GM21515 (cell line): Measurements from ENCODE around the gene KDM4C.
"Not testable (repeated sequence)": the region's sequence is repeated elsewhere in the genome, so short reads cannot be mapped to it uniquely, and the experiment has no call there.

Experiments
- ATAC-seq: cut with Tn5 transposase; IDR thresholded peaks from one replicate; pipeline ENCODE4 v1.9.1; 2021; ENCODE audit not compliant: unreplicated experiment

The KDM4C gene

DNA sequence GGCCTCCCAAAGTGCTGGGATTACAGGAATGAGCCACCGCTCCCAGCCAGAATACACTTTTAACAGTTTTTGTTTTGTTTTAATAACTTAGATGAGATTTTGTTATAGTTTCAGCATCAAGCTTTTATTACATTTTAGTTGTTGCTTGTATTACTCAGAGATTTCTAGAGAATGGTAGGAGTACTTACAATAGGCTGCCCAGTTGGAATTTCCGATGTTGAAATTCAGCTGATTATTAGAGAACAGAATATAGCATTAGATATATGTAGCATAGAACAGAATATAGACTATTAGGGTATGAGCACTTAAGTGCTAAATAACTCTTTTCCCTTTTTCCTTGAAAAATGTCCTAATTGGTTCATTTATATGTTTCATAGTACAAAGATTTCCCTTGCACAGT is 6.2 kb downstream of the KDM4C start:
- ATAC-seq, result no peak

DNA sequence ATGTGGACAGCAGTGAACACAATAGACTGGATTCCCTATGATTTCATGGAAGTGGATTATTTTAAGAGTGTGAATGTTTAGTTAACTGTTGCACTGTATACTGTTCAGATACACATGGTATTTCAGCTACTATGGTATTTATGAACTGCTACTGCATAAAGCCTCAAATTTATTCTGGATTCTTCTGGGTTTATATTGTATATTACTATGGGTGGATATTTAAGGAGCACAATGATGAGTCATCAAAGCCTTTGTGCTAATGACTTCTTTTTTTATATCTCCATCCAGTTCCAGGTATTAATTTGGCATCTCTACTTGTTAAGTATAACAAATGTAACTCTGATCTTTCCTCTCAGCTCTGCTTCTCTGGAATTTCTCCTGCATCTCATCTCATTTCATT is 6.8 kb downstream of the KDM4C start:
- no peak for ATAC-seq

DNA sequence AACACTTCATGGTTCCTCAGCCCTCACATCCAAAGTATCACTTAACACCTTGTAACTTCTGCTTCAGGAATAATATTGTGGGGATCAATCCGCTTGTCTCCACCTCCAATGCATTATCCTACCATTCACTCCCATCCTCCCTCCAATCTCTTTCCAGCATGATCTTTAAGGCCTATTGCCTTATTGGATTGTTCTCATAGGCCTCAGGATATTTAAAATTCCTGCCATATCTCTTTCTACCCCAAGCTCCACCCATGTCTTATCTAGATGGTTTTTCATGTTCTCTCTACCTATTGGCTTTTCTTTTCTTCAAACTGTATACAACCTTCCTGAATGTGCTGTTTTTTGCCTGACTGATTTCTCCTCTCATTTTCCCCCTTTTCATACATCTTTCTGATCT is 7.2 kb downstream of the KDM4C start:
- ATAC-seq, result no peak

DNA sequence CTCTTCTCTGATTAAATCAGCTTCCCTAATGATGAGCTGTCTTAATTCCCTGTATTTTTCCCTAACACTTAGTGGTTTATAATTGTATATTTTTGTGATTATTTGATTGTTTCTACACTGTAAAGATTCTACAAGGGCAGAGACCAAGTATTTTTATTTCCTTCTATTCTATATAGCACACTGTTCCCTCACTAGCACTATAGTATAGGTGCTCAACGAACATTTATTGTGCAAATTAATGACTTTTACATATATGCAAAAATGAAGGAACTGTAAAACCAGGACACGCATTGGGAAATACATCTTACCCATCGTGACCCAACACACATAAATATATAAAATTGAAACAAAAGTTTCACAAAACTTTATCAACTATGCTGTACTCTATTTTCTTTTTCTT is 7.6 kb downstream of the KDM4C start:
- no peak for ATAC-seq

DNA sequence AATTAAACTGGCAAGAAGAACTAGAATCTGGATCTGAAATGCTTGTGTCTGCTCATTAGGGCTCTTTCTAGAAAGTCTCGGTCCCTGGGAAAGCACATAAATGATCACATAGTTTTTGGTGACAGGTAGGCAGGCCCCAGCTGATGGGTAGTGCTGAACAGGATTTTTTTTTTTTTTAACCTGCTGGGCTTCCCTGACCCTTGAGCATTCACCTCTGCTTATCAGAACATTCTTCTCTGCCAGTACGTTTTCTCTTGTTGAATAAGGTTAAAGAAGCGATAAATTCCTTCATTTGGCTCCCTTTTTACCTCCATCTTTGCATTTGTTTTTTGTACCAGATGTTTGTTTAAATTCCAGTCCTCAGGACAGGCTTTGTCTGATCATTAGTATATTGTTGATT is 8.8 kb downstream of the KDM4C start:
- no peak for ATAC-seq

DNA sequence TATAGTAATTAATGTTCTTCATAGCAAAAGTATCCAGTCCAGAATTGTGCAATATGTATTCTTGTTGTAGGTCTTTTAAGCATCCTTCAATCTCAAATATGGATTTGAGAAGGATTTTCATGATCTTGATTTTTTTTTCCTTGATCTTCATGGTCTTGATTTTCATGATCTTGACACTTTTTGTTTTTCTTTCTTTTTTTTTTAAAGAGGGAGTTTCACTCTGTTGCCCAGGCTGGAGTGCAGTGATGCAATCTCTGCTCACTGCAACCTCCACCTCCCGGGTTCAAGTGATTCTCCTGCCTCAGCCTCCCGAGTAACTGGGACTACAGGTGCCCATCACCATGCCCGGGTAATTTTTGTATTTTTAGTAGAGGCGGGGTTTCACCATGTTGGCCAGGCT is 10.8 kb downstream of the KDM4C start:
- not testable (repeated sequence) for ATAC-seq

DNA sequence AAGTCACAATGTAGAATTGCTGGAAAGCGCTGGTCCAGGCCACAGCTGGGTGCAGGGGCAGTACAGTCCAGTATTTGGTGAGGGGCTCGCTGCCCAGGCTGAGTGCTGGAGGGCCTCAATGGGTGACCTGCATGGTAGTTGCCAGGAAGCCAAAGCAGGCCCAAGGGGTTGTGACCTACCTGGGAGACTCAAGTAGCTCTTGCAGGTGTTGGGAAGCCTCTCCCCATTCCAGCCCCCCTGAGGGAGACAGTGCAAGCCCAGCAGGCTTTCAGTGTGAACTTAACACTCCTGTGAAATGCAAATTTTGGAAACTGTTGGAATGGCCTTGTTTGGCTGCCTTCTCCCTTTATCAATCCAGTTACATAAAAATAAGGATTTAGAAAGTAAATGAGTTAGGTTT is 13.9 kb downstream of the KDM4C start:
- ATAC-seq, result no peak

DNA sequence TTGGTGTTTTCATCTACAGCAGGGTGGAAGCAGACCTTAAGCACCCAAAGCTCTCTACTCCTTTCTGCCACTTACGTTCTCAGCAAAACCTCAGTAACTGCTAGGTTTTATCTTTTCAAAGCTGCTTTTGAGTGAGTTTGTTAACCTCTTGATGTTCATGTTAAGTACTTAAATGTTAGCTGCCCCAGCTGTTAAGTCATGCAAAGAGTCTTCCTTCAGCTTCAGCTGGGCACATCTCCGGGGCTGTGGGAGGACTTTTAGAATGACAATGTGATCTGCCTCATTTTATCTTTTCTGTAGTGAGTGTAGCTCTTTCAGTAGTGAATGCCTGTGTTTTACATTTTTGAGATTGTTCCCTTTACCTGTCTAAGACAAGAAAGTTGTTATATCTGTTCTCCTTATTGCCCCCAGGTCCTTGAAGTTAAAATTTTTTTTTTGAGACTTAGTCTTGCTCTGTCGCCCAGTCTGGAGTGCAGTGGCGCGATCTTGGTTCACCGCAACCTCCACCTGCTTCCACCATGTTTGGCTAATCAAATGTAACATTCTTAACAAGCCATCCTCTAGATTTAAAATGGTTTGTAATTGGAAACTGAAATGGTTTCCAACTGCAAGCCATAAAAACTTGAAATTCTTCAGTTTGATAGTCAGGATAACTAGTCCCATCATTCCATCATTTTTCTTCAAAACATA is 19.6 kb downstream of the KDM4C start:
- ATAC-seq, result no peak

DNA sequence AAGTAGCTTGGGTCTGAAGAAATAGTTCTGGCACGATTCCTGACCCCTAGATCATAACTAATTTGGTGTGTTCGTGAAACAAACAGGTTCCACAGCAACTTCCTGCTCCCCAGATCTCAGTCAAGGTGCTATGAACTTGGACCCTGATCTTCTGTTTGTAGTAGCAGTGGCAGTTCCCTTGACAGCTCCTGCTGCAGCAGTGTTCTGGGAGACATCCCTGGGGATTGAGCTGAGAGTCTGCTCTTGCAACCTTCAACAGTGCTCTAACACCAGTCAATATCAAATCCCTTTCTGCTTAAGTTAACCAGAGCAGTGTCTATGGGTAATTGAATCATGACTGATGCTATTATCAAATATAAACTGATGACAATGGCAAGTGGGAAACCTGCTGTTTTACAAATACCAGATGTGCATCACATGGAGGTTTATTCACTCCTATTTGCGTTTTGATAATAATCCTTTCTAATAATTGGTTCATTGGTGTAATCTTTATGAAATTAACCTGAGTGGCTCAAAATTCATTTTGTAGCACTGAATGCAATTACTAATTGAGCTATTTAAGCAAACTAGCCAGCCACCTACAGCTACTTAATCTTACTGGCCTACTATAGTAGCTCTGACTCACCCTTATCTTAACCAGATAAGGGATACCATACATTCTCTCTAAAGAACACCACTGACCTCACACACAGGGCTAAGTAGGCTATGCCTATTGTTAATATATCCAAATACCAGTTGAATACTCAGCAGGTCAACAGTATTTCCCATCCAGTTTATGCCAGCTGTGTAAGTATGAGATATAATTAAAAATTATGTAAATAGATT is 21.9 kb downstream of the KDM4C start:
- no peak for ATAC-seq

DNA sequence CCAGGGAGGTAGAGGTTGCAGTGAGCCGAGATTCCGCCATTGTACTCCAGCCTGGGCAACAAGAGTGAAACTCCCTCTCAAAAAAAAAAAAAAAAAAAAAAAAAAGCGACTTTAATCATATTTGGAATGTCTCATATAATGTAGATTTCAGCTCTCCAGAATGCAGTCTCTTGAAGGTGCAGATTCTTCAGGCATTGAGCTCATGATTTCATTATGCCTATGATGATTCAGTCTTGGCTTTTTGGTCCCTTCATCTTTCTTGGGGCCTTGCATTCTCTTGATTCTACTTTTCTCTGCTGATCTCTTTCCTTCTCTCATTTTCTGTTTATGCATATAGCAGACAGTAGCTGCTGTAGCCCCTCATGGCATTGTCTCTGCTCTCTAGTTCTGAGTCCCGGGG is 22.9 kb downstream of the KDM4C start:
- ATAC-seq, result no peak

DNA sequence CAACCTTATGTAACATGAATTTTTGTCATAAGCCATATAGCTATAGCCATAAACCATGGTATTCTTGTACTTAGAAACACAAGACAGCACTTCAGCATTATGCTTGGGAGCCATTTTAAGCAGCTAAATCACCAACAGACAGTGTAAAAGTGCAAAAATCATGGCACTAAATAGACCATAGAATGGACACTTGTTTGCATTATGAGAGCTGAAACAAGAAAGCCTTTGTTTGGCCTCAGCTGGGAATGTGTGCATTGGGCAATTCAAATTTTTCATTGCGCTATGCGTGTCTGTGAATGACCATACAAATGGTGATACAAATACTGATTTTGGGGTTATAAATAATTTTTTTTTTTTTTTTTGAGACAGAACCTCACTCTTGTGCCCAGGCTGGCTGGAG is 23.7 kb downstream of the KDM4C start:
- no peak for ATAC-seq

DNA sequence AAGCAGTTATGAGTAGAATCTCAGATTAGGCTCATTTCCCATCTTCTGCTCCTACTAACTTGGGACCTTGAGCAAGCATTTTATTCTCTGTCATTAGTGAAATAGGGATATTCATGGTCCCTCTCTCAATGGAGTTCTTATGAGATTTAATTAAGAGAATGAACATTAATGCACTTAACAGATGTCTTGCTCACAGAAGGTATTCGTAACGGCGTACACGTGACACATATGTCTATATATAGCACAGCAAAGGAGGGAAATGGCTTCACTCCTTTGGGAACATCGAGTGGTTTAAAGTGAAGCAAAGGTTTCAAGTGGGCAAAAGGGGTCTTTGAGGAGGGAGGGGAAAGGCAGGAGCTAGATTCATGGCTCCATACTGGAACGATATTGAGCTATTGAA is 24.6 kb downstream of the KDM4C start:
- no peak for ATAC-seq

DNA sequence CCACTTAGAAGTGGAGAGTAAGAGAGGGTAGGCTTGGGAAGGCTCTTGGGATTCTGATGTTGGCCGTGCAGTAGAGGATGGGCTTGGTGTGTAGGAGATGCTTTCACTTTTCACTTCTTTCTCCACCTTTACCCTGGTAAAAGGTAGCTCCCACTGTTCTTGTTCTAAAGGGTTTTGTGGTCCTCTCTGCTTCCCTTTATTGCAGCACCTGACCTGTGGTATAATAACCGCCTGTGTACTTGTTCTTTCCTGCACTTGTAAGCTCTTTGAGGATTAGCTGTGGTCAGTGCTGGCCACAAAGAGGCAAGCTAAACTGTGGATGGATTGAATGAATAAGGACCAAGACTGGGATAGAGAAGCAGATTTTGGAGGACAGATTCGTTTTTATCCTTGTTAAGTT is 25.2 kb downstream of the KDM4C start:
- ATAC-seq, result no peak

DNA sequence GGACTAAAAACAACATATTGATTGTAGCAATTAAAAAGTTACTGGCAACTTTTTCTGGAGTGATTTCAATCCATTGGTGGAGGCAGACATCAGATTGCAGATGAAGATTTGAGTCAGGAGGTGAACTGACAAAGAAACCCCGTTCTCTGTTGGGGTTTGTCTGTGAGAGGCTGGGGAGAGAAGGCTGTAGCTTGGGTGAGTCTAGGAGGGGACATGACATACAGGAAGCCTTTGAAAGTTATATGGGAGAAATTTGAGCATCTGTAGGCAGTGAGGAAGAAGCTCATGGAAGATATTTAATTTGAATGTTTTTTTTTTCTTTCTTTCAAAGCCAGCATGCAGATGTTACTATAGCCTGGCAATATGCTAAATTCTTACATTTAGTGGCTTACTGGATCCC is 26.0 kb downstream of the KDM4C start:
- ATAC-seq, result no peak

DNA sequence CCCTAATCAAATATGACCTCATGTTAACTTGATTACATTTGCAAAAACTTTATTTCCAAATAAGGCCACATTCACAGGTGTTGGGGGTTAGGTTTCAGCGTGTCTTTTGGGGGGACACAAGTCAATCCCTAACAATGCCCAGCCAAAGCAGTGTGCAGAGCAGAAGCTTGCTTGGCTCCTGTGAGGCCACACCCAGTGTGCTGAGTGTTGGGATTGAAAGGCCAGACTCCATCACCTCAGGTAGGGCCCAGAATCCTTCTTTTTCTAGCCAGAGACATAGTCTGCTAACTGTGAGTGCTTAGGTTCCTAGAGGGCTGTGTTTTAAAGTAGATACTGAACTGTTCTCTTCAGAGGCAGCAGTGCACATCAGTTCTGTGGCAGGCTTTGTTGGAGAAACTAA is 27.9 kb downstream of the KDM4C start:
- ATAC-seq, result no peak

DNA sequence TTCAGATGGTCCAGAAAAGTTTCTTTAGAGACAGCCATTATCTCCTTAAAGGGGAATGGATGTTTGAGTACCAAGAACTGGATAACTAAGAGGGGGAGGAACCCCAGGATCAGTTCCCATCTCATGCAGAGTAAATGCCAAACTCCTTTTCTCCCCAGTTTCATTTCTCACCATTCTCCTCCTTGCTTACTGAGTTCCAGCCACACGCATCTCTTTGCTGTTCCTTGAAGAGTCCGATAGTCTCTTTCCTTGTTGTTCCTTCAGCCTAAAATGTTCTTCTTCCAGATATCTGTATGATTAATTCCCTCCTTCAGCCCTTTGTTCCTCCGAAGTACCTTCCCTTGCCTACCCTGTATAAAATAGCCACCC is 30.0 kb downstream of the KDM4C start:
- no peak for ATAC-seq

DNA sequence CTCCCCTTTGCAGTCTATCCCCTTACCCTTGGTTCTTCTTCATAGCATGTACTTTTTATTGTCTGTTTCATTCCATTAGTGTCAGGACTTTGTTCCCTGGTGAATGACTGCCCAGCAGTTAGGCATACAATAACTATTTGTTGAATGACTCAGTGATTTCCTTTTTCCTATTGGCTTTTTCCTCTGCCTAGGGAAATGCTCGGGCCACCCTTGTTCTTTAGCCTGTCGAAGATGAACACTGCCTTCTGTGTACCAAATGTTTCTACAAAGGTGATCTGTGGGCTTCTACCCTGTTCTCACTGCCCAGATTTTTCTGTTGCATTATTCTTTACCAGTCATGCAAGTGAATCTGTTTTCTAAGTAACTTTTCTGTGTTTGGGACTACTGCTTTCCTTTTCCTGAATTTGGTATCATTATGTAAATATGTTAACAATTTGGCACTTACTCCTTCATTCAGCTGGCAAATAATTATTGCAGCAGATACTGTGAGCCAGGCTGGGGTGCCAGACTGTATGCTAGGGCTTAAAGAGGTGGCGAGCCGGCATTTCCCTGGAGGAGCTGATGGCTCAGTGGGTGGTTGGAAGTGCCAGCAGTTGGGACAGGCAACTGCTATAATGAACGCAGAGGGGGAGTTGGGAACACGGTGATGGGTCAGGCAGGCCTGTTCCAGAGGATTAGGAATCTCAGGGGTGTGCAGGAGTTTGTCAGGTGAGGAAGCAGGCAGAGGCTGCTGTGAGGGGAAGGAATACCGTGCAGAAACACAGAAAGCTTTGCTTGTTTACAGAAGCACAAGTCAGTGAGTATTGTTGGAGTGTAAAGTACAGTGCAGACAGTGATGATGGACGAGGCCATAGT is 30.6 kb downstream of the KDM4C start:
- no peak for ATAC-seq

DNA sequence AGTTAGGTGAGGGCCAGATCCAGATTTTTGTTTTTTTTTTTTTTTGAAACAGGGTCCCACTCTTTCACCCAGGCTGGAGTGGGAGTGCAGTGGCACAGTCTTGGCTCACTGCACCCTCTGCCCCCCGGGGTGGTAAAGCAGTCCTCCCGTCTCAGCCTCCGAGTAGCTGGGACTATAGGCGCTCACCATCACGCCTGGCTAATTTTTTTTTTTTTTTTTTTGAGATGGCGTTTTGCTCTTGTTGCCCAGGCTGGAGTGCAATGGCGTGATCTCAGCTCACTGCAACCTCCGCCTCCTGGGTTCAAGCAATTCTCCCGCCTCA is 31.2 kb downstream of the KDM4C start:
- not testable (repeated sequence) for ATAC-seq

DNA sequence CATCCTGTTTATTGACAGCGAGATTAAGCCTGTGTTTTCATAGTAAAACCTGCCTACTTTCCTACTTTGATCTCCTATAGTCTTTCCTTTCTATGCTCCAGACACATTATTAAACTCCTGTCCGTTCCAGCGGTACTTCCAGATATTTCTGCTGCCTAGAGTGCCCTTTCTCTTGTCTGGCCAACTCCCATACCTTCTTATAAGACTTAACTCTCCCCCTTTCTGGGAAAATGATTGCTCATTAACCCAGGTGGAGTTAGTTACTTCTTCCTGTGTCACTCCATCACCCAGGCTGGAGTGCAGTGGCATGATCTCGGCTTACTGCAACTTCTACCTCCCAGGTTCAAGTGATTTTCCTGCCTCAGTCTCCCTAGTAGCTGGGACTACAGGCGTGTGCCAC is 33.1 kb downstream of the KDM4C start:
- no peak for ATAC-seq

DNA sequence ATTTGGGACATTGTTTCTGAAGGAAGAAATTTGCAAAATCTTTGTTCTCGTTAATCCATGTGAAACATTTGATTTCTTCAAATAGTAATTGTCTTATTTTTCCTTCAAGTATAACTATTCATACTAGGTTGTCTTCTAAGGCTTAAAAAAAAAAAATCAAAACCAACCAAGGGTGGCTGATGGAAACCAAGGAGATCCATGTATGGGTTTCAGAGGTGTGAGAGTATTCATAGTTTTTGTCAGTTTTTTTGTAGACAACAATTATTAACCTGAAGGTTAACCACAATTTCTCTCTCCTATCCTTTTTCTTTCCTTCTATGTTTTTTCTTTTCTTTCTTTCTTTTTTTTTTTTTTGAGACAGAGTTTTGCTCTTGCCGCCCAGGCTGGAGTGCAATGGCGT is 35.4 kb downstream of the KDM4C start:
- ATAC-seq, result no peak

DNA sequence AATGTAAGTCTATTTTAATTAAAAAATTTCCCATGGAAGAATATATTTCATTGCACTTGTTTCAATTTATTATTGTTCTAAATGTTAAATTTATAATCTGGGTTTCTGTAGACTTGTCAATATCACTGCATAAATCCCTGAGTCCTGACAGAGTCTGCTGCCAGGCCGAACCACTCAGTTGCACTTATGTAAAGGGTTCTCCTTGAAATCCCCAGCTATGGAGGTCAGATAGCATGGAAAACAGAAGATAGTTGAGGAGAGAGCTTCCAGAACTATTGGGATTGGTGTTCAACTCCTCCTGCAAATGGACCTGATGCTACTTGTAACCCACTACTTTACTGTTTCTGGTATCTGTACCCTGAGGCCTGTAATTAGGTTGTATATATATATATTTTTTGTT is 37.2 kb downstream of the KDM4C start:
- no peak for ATAC-seq

DNA sequence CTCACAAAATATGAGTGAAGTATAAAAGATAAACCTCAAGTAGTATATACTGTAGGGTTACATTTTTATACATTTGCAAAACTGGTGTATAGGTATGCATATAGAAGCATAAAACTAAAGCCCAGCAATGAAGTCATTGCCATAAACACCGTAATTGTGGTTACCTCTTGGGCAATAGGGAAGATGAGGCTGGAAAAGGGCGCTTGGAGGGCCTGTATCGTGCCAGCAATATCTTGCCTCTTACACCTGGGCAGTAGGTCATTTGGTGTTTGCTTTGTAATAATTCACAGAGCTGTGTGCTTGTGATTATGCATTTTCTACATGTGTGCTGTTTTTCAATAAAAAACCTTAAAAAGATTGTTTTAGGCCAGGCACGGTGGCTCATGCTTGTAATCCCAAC is 45.2 kb downstream of the KDM4C start:
- ATAC-seq, result no peak
